Loucy (cell line): ENCODE results near the gene ANK3.

ENCODE experiments used
- H2AFZ ChIP-seq: fragments of 200-600 bp; sonication (generic); 2 replicates; pipeline ENCODE4 v1.6.0; 2016; ENCODE audit warnings: antibody characterized with exemption, mild to moderate bottlenecking, low read length, moderate library complexity
- H3F3A ChIP-seq: fragments of 200-600 bp; 2 replicates; pipeline ENCODE4 v1.6.0; 2016; ENCODE audit warnings: antibody characterized with exemption, low read depth, mild to moderate bottlenecking
- H3K27me3 ChIP-seq: fragments of 200-600 bp; sonication (generic); 2 replicates; pipeline ENCODE4 v1.6.1; 2014; ENCODE audit warnings: low read length, mild to moderate bottlenecking; ENCODE audit not compliant: insufficient read depth, poor library complexity, severe bottlenecking
- H3K36me3 ChIP-seq: fragments of 200-600 bp; sonication (generic); 2 replicates; pipeline ENCODE4 v1.6.1; 2016; ENCODE audit warnings: low read length; ENCODE audit not compliant: insufficient read depth
- H3K4me1 ChIP-seq: fragments of 200-600 bp; sonication (generic); 2 replicates; pipeline ENCODE4 v1.5.1; 2014; ENCODE audit warnings: low read length, mild to moderate bottlenecking; ENCODE audit not compliant: insufficient read depth, poor library complexity, severe bottlenecking
- H3K4me2 ChIP-seq: fragments of 200-600 bp; sonication (generic); 2 replicates; pipeline ENCODE4 v1.6.0; 2014; ENCODE audit warnings: antibody characterized with exemption, low read length, low read depth, mild to moderate bottlenecking; ENCODE audit not compliant: poor library complexity, severe bottlenecking
- H3K4me3 ChIP-seq: fragments of 200-600 bp; sonication (generic); 2 replicates; pipeline ENCODE4 v1.5.1; 2014; ENCODE audit warnings: low read length, mild to moderate bottlenecking, mixed read lengths; ENCODE audit not compliant: poor library complexity, severe bottlenecking
- H3K79me2 ChIP-seq: fragments of 200-600 bp; sonication (generic); 2 replicates; pipeline ENCODE4 v1.6.1; 2014; ENCODE audit warnings: low read length; ENCODE audit not compliant: insufficient read depth
- H3K9ac ChIP-seq: fragments of 200-600 bp; sonication (generic); 2 replicates; pipeline ENCODE4 v1.6.0; 2014; ENCODE audit warnings: mild to moderate bottlenecking, low read depth, low read length, moderate library complexity; ENCODE audit not compliant: poor library complexity, severe bottlenecking
- H3K9me2 ChIP-seq: fragments of 200-600 bp; sonication (generic); replicated peaks from 2 replicates; pipeline ENCODE4 v1.6.1; 2016; ENCODE audit warnings: low read depth, low read length, mixed read lengths
- H3K9me3 ChIP-seq: fragments of 200-600 bp; sonication (generic); 2 replicates; pipeline ENCODE4 v1.6.1; 2014; ENCODE audit warnings: mild to moderate bottlenecking, antibody characterized with exemption, low read length, low read depth; ENCODE audit not compliant: insufficient read depth
- H4K20me1 ChIP-seq: fragments of 200-600 bp; sonication (generic); 2 replicates; pipeline ENCODE4 v1.6.0; 2014; ENCODE audit warnings: antibody characterized with exemption, low read length, mild to moderate bottlenecking; ENCODE audit not compliant: insufficient read depth, poor library complexity, severe bottlenecking
- EZH2phosphoT487 ChIP-seq: fragments of 200-600 bp; IDR thresholded peaks from 2 replicates; pipeline ENCODE4 v1.6.1; 2018; ENCODE audit warnings: antibody characterized with exemption, mild to moderate bottlenecking, moderate library complexity, borderline replicate concordance
- TF ChIP-seq, protein P1 (sequence below): fragments of 200-600 bp; sonication (generic); conservative IDR thresholded peaks from 2 replicates; pipeline ENCODE4 v1.5.1; 2014; ENCODE audit warnings: mild to moderate bottlenecking, antibody characterized with exemption, low read length

ANK3 gene

DNA sequence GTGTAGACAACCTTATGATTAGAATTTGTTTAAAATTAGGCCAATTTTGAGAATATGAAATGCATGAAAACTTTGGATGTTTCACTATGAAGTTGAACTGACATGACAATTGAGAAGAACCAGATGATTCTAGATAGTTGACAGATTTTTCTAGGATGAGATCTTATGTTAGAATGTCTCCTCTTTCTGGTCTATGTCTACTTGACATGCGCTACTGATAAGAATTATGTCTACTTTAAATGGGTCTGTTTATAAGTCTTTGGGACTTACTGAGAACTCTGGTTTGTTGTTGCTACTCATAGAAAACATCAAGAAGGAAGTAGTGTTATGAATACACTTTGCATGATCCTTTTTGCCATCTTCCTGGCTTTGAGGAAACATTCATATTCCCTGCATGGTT is 255.1 kb downstream of the ANK3 start:
- H3K9ac ChIP-seq = no peak overlapping the region
- no peaks in the 10 kb centered on the region for H3K9me2 ChIP-seq
- no peak overlapping the region for H3K4me3 ChIP-seq
- no peaks in the 10 kb centered on the region for H3F3A ChIP-seq
- no peaks in the 10 kb centered on the region for H3K36me3 ChIP-seq
- H2AFZ ChIP-seq = no peak overlapping the region
- TF ChIP-seq, protein P1, sequence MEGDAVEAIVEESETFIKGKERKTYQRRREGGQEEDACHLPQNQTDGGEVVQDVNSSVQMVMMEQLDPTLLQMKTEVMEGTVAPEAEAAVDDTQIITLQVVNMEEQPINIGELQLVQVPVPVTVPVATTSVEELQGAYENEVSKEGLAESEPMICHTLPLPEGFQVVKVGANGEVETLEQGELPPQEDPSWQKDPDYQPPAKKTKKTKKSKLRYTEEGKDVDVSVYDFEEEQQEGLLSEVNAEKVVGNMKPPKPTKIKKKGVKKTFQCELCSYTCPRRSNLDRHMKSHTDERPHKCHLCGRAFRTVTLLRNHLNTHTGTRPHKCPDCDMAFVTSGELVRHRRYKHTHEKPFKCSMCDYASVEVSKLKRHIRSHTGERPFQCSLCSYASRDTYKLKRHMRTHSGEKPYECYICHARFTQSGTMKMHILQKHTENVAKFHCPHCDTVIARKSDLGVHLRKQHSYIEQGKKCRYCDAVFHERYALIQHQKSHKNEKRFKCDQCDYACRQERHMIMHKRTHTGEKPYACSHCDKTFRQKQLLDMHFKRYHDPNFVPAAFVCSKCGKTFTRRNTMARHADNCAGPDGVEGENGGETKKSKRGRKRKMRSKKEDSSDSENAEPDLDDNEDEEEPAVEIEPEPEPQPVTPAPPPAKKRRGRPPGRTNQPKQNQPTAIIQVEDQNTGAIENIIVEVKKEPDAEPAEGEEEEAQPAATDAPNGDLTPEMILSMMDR = no peak
- no peaks in the 10 kb centered on the region for H3K4me1 ChIP-seq
- no peak overlapping the region for H3K4me2 ChIP-seq
- H3K27me3 ChIP-seq = no peaks in the 10 kb centered on the region
- H3K79me2 ChIP-seq = no peaks in the 10 kb centered on the region
- no peaks in the 10 kb centered on the region for H4K20me1 ChIP-seq
- no peaks in the 10 kb centered on the region for H3K9me3 ChIP-seq

DNA sequence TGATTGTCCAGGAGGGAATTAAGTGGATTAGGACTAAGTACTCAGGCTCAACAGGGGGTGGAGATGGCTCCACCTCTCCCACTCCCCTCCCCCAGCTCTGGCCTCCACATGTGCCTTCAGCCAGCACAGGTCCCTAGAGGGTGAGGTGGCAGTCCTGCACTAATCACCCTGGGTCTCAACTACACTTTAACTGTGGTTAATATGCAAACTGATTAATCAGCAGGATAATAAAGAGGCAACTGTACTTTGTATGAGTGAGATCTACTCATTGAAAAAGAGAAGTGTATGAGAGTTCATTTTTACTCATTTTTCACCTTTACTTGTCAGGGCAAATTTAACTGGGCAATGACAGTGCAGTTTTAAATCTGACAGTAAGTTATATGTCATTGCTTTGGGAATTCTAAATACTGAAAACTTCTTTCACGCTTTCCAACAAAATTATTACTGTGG is 259.5 kb downstream of the ANK3 start:
- H2AFZ ChIP-seq = no peak overlapping the region
- no peaks in the 10 kb centered on the region for H3K4me1 ChIP-seq
- no peaks in the 10 kb centered on the region for H3F3A ChIP-seq
- TF ChIP-seq EZH2phosphoT487 = no peak
- TF ChIP-seq, protein P1 = no peak
- H3K9me3 ChIP-seq = no peaks in the 10 kb centered on the region
- no peak overlapping the region for H3K4me3 ChIP-seq
- H4K20me1 ChIP-seq = no peaks in the 10 kb centered on the region
- H3K79me2 ChIP-seq = no peaks in the 10 kb centered on the region
- H3K9me2 ChIP-seq = no peaks in the 10 kb centered on the region
- H3K36me3 ChIP-seq = no peaks in the 10 kb centered on the region
- H3K27me3 ChIP-seq = no peaks in the 10 kb centered on the region
- H3K4me2 ChIP-seq = no peak overlapping the region
- H3K9ac ChIP-seq = no peak overlapping the region

DNA sequence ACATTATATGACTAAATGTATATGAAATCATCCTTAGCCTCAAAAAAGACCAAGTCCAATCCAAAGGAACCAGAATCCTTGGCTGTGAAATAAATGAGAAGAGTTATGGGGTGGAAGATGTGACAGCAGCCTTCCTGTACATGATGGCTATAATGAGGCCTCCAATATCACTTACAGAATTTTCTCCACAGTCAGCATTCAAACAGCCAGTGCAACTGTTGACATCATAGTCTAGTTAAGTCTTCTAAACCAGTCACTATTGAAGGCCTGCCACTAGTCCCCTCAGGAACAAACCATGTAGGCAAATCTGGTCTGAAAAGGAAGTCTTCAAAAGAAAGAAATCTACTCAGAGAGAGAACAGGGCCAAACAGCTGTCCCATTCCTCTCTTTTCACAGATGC is 263.8 kb downstream of the ANK3 start:
- no peaks in the 10 kb centered on the region for H3K79me2 ChIP-seq
- H3K4me3 ChIP-seq = no peak overlapping the region
- H3K9ac ChIP-seq = no peak overlapping the region
- H3F3A ChIP-seq = no peaks in the 10 kb centered on the region
- TF ChIP-seq, protein P1 = no peak
- TF ChIP-seq EZH2phosphoT487 = no peak
- no peaks in the 10 kb centered on the region for H3K4me1 ChIP-seq
- no peaks in the 10 kb centered on the region for H3K9me3 ChIP-seq
- no peak overlapping the region for H3K4me2 ChIP-seq
- H4K20me1 ChIP-seq = no peaks in the 10 kb centered on the region
- H2AFZ ChIP-seq = no peak overlapping the region
- no peaks in the 10 kb centered on the region for H3K27me3 ChIP-seq
- H3K9me2 ChIP-seq = no peaks in the 10 kb centered on the region
- no peaks in the 10 kb centered on the region for H3K36me3 ChIP-seq
